ENCODE results near the gene PHOX2A.

- no peak for TF ChIP-seq CTCF (conservative IDR thresholded peaks at IDR 0.05)
- TF ChIP-seq EZH2 (IDR thresholded peaks at IDR 0.05; ENCODE audit: low read depth) = no peak
Measured at GRCh38 chr11:72236774-72237111, 7.2 kb downstream of the PHOX2A start.

Data from PC-9 (cell line).